GM21515 (cell line): Measurements from ENCODE around the gene ZBTB4.

Source experiments
- ATAC-seq: cut with Tn5 transposase; IDR thresholded peaks from one replicate; pipeline ENCODE4 v1.9.1; 2021; ENCODE audit not compliant: unreplicated experiment

Gene ZBTB4

GRCh38 chr17:7426203-7426863, 53.1 kb downstream of the ZBTB4 start:
- ATAC-seq: no peak

- ATAC-seq: no peak
These were observed 53.7 kb downstream of the ZBTB4 start for GRCh38 chr17:7425756-7426155.

DNA sequence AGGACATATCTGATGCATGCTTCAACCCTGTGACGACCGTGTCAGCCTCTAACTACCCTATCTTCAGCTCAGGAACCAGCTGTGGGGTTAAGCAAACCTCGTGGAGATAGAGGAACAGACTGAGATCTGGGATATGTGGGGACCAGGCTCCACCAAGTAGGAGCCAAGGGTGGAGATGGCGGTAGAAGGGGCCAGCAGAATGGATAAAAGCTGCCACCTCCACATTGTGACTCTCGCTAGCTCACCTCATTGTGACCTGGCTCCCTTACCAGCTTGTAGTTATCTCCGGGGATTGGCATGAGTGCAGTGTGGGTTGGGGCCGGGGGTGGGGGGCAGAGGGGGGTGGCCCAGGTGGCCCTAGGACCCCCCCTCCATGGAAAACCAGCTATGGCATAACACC, 54.1 kb downstream of the ZBTB4 start, which contains the start of gene SPEM2:
Gene SPEM2 (plus strand): TSS at position 301 of the 400 bp plus-strand sequence. CDS start 73 bp downstream, at position 374.
- ATAC-seq: no peak

DNA sequence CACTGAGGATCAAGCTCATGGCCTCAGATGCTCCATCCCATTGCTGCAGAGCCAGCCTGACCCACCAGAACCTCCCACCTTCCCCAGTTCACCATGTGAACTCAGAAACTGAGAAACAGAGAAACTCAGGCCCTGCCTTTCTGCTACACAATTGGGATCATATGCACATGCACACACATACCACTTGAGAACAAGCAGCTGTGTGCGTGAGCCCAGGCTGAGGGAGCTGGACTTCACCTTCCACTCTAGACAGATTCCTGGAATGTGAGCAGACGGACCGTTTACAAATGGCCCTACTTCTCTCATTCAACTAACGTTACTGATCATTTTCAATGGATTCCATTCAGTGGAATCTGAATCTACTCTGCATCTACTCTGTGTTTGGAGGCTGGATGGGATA, 55.8 kb downstream of the ZBTB4 start:
- ATAC-seq: no peak

GRCh38 chr17:7421186-7421585, 58.2 kb downstream of the ZBTB4 start:
- ATAC-seq: no peak

DNA sequence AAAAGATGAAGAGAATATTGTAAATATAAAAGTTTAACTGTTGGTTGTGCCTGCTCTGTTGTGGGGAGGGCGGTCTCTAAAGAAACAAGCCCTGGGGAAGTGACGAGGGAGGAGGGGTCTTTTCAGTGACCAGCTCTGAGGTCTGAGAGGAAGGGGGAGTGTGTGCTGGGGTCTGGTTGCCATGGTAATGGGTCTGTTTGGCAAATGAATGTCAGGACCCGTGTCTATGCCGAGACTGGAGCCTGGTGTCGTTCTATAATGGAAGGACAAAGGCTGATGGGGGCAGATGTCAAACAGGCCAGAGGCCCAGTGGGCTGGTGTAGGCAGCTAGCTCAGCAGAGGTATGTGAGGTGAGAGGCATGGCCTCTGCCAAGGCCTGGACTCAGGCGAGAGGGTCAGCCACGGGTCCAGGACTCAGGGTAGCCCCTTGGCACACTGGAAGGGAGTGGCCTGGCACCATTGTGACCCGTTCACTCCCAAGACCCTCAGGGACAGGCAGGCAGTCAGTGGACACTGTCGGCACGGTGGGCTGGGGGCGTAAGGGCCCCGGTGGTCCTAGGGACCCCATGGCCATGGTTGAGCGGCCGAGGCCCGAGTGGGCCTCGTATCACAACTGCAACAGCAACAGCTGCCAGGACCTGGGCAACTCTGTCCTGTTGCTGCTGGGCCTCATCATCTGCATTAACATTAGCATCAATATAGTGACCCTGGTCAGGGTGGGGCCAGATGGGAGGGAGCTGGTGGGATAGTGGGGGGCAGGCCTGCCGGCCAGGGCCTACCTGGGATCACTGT, 59.4 kb downstream of the ZBTB4 start, which contains the start of gene SPEM1:
Gene SPEM1 (plus strand): TSS at position 506 of the 792 bp plus-strand sequence. CDS start 61 bp downstream, at position 567.
- ATAC-seq: no peak

DNA sequence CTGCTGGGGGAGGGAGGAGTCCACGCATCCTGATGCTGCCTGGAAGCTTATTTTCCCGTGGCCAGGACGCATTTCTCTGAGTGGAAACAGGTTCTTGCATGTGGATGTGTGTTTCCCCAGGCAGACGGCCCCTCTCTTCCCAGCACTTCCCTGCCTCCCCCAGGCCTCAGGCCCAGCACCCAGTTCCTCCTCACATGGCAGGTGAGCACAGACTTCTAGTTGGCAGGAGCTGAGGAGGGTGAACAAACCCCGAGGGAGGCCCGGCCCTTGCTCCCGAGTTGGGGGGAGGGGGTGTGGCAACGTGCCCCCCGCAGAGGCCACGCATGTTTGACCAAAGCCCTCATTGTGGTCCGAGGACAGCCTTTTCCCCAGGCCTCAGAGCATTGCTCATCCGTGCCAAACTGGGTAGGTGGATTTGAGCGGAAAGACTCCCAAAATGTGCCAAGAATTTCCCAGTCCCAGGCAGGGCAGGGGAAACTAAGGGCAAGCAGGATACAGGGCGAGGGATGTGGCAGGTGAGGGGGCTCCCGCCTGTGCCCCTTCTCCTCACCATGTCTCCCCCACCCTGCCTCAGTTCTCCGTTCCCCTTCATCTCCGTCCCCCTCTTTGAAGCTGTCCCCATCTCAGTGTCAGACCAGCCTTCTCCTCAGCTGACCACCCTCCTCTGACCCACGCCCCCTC, 60.8 kb downstream of the ZBTB4 start:
- no peak for ATAC-seq

DNA sequence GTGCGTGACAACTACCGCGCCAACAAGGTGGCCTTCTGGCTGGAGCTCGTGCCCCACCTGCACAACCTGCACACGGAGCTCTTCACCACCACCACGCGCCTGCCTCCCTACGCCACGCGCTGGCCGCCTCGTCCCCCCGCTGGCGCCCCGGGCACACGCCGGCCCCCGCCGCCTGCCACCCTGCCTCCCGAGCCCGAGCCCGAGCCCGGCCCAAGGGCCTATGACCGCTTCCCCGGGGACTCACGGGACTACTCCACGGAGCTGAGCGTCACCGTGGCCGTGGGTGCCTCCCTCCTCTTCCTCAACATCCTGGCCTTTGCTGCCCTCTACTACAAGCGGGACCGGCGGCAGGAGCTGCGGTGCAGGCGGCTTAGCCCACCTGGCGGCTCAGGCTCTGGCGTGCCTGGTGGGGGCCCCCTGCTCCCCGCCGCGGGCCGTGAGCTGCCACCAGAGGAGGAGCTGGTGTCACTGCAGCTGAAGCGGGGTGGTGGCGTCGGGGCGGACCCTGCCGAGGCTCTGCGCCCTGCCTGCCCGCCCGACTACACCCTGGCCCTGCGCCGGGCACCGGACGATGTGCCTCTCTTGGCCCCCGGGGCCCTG, 62.3 kb downstream of the ZBTB4 start:
- ATAC-seq: no peak

- no peak for ATAC-seq
These were observed 63.1 kb downstream of the ZBTB4 start for GRCh38 chr17:7416323-7416722.

DNA sequence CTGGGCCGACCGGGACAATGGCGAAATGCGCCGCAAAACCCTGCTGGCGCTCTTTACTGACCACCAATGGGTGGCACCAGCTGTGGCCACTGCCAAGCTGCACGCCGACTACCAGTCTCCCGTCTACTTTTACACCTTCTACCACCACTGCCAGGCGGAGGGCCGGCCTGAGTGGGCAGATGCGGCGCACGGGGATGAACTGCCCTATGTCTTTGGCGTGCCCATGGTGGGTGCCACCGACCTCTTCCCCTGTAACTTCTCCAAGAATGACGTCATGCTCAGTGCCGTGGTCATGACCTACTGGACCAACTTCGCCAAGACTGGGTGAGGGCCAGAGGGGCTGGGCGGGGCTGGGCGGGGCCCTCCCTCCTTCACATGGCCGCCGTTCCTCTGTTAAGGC, 63.6 kb downstream of the ZBTB4 start:
- no peak for ATAC-seq

GRCh38 chr17:7414837-7415236, 64.6 kb downstream of the ZBTB4 start:
- ATAC-seq: no peak

DNA sequence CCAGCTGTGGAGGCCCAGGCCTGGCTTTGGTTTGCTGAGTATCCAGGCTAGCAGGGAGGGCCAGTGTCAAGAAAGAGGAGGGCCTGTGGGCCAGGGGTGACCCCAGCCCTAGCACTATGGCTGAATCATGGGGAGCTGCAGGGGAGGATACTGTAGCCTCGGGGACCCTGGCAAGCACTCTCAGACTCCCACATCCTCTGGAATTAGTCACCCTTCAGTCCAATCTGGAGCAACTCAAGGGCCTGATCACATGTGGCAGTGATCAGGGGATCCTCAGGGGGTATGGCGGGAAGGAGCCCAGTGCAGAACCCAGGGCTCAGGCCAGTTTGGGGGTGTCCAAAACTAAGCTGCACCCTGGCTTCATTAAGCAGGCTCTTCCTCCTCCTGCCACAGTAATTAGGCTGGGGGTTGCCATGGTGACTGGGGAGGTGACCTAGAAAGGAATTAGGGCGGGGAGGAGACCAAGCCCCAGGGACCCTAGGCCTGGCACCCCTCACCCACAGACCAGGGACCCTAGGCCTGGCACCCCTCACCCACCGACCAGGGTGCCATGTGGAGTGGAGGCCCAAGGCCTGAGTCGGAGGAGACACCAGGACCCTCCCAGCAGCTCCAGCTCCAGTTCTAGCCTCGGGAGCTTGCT, 66.0 kb downstream of the ZBTB4 start:
- ATAC-seq: no peak

DNA sequence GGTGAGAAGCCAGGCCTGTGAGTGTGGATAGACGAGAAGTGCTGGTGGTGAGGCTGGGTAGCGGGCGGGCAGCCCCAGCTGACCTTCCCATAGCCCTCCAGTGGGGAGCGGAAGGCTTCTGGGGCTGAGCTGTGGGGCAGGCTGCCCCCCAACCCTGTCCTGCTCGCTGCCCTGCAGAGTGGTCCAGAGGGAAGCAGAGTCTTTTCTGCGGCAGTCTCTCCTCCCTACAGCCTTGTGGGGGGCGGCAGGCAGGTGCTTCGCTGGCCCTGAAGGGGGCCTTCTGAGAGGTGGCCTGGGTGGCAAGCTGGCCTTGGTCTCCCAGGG, 68.0 kb downstream of the ZBTB4 start:
- ATAC-seq: no peak

GRCh38 chr17:7410634-7411426, 68.6 kb downstream of the ZBTB4 start:
- ATAC-seq: no peak

- no peak for ATAC-seq
These were observed 69.7 kb downstream of the ZBTB4 start for GRCh38 chr17:7409716-7410115.
